ENCODE measurements around the gene MYBL2.

DNA sequence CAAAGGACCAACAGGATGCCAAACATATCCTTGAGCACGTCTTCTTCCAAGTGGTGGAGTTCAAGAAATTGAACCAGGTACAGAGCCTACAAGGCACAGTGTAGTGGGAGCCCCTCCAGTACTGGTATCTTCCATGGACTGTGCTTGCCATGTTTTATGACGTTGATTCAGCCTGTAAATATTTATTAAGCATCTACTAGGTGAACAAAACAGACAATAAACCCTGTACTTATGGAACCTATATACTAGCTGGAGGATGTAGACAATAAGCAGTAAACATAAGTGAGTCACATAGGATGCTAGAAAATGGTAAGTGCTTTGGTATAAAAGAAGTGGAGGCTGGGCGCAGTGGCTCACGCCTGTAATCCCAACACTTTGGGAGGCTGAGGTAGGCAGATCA is 24.4 kb upstream of the MYBL2 start:
- TF ChIP-seq, protein P1, sequence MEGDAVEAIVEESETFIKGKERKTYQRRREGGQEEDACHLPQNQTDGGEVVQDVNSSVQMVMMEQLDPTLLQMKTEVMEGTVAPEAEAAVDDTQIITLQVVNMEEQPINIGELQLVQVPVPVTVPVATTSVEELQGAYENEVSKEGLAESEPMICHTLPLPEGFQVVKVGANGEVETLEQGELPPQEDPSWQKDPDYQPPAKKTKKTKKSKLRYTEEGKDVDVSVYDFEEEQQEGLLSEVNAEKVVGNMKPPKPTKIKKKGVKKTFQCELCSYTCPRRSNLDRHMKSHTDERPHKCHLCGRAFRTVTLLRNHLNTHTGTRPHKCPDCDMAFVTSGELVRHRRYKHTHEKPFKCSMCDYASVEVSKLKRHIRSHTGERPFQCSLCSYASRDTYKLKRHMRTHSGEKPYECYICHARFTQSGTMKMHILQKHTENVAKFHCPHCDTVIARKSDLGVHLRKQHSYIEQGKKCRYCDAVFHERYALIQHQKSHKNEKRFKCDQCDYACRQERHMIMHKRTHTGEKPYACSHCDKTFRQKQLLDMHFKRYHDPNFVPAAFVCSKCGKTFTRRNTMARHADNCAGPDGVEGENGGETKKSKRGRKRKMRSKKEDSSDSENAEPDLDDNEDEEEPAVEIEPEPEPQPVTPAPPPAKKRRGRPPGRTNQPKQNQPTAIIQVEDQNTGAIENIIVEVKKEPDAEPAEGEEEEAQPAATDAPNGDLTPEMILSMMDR (tag by site-specific recombination; IDR thresholded peaks at IDR 0.05), result no peak
- TF ChIP-seq, protein P2, sequence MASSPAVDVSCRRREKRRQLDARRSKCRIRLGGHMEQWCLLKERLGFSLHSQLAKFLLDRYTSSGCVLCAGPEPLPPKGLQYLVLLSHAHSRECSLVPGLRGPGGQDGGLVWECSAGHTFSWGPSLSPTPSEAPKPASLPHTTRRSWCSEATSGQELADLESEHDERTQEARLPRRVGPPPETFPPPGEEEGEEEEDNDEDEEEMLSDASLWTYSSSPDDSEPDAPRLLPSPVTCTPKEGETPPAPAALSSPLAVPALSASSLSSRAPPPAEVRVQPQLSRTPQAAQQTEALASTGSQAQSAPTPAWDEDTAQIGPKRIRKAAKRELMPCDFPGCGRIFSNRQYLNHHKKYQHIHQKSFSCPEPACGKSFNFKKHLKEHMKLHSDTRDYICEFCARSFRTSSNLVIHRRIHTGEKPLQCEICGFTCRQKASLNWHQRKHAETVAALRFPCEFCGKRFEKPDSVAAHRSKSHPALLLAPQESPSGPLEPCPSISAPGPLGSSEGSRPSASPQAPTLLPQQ (tag by site-specific recombination; IDR thresholded peaks at IDR 0.05), result no peak
- no peak for TF ChIP-seq GLI4 (tag by site-specific recombination; IDR thresholded peaks at IDR 0.05)
- TF ChIP-seq ZNF335 (tag by site-specific recombination; conservative IDR thresholded peaks at IDR 0.05), result no peak
- TF ChIP-seq, protein P3, sequence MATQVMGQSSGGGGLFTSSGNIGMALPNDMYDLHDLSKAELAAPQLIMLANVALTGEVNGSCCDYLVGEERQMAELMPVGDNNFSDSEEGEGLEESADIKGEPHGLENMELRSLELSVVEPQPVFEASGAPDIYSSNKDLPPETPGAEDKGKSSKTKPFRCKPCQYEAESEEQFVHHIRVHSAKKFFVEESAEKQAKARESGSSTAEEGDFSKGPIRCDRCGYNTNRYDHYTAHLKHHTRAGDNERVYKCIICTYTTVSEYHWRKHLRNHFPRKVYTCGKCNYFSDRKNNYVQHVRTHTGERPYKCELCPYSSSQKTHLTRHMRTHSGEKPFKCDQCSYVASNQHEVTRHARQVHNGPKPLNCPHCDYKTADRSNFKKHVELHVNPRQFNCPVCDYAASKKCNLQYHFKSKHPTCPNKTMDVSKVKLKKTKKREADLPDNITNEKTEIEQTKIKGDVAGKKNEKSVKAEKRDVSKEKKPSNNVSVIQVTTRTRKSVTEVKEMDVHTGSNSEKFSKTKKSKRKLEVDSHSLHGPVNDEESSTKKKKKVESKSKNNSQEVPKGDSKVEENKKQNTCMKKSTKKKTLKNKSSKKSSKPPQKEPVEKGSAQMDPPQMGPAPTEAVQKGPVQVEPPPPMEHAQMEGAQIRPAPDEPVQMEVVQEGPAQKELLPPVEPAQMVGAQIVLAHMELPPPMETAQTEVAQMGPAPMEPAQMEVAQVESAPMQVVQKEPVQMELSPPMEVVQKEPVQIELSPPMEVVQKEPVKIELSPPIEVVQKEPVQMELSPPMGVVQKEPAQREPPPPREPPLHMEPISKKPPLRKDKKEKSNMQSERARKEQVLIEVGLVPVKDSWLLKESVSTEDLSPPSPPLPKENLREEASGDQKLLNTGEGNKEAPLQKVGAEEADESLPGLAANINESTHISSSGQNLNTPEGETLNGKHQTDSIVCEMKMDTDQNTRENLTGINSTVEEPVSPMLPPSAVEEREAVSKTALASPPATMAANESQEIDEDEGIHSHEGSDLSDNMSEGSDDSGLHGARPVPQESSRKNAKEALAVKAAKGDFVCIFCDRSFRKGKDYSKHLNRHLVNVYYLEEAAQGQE (tag by site-specific recombination; IDR thresholded peaks at IDR 0.05), result no peak
